ENCODE data around the gene DAAM2.

The DAAM2 gene

DNA sequence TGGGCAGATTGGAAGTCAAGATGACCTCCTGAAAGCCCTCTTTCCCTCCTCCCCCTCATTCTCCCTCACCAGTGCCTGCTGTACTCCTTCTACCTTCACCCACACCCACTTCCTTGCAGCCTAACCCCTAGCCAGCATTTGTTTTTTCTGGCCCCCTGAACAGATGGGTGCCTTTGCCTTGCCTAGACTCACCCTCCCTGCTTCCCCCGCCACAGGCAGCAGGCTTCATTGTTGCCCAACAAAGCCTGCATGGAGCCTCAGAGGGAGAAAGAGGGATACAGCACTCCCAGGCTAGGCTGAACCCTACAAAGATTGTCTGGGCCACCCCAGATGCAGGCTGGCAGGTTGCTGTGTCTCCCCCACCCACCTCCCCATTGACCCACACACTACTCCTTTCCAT lies 139.4 kb downstream of the DAAM2 start:
- no peaks in the 10 kb centered on the region for H3K9me3 Mint-ChIP-seq
- H3K27me3 Mint-ChIP-seq = peaks cover 29% of the 10 kb centered on the region
- no peak for DNase-seq
- H3K27ac Mint-ChIP-seq = no peak overlapping the region
- no peaks in the 10 kb centered on the region for H3K36me3 Mint-ChIP-seq (ENCODE audit: low read depth)
- H3K4me1 Mint-ChIP-seq (ENCODE audit: low read depth) = peaks cover 14% of the 10 kb centered on the region
- H3K4me3 Mint-ChIP-seq = no peak overlapping the region

DNA sequence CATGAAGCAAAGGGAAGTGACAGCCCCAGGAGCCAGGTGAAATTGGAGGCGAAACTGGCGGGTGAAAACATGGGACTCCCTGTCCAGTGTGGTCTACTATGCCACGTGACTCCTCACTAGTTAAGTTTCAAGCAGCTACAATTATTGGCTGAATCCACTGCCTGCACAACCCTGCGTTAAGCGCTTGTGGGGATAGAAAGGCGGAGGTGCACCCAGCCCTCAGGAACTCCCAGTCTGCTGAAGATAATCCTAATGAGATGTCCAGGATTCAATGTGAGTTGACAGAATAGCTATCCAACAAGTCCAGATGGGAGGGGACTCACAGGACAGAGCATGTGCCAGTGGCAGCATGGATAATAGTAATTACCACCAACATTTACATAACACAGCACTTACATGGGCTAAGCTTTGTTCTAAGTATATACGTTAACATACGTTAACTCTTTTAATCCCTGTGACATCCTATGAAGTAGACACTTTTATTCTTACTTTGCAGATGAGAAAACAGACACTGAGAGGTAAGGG lies 140.3 kb downstream of the DAAM2 start:
- no peaks in the 10 kb centered on the region for H3K9me3 Mint-ChIP-seq

GRCh38 chr6:39933669-39934130 lies 141.5 kb downstream of the DAAM2 start:
- H3K9me3 Mint-ChIP-seq = no peaks in the 10 kb centered on the region
- H3K4me1 Mint-ChIP-seq (ENCODE audit: low read depth) = peaks cover 14% of the 10 kb centered on the region
- peaks cover 42% of the 10 kb centered on the region for H3K27me3 Mint-ChIP-seq
- no peak for DNase-seq
- H3K4me3 Mint-ChIP-seq = peak overlapping the region; percentile 74
- H3K27ac Mint-ChIP-seq = peak overlapping the region; percentile 79
- H3K36me3 Mint-ChIP-seq (ENCODE audit: low read depth) = no peaks in the 10 kb centered on the region

More for the DNA sequence above, 140.3 kb downstream of the DAAM2 start:
- Mint-ChIP-seq H3K27ac (no peak overlapping the region), H3K27me3 (peaks cover 36% of the 10 kb centered on the region), H3K36me3 (ENCODE audit: low read depth) (no peaks in the 10 kb centered on the region), H3K4me3 (no peak overlapping the region), H3K4me1 (ENCODE audit: low read depth) (peaks cover 14% of the 10 kb centered on the region)
- DNase-seq = no peak

DNA sequence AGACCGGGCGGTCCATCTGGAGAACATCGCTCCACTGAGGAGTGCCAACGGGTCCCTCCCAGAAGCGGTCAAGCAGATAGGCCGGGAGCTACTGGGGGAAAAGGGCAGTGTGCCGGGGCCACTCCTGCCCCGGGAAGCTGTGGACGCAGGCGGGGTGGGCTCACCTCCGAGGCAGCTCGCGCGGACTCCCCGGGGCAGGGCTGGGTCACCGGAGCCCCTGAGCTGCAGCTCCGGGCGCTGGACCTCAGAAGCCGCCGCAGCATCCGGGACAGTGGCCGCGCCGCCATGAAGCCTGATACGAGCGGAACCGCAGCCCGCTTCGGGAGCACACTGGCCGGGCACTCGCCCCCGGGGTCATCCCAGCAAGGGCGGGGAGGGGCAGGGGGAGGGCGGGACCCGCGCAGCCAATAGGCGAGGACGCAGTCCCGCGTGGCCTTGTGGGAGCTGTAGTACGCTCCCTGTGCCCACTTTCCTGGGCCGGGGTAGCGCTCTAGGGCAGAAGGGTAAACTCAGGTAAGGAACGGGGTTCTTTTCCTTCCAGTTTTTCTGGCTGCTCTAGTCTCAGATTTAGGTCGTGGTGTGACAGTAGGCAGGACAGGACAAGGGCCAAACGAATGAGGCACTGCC lies 142.1 kb downstream of the DAAM2 start, which contains the start of gene MOCS1:
Gene MOCS1 (minus strand): TSS at position 332 of the 627 bp plus-strand sequence. CDS start 45 bp downstream, at position 287.
- Mint-ChIP-seq H3K27me3 (peaks cover 42% of the 10 kb centered on the region), H3K9me3 (no peaks in the 10 kb centered on the region), H3K4me3 (peak within 1 kb of the TSS; percentile 74), H3K36me3 (ENCODE audit: low read depth) (no peaks in the 10 kb centered on the region), H3K4me1 (ENCODE audit: low read depth) (peaks cover 14% of the 10 kb centered on the region), H3K27ac (peak within 1 kb of the TSS; percentile 79)
- peak; percentile 69 for DNase-seq

DNA sequence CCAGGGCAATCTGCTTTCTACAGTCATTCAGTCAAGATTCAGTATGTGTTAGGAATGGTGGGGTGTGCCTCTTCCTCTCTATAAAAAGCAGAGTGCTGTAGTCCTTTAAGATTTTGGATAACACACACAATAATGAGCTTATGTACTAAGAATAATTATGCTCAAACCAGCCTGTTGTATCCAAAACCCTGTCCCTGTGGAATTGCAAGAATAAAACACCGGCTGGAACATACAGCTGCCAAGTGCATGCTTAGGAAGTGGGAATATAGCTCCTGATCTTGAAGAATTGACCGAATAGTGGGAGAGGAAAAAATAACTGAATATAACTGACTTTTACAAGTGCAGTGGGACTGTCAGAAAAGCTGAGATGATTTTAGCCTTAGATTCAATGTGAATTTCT lies 143.1 kb downstream of the DAAM2 start:
- H3K27ac Mint-ChIP-seq = no peak overlapping the region
- H3K9me3 Mint-ChIP-seq = no peaks in the 10 kb centered on the region
- H3K4me1 Mint-ChIP-seq (ENCODE audit: low read depth) = peaks cover 14% of the 10 kb centered on the region
- no peaks in the 10 kb centered on the region for H3K36me3 Mint-ChIP-seq (ENCODE audit: low read depth)
- no peak for DNase-seq
- no peak overlapping the region for H3K4me3 Mint-ChIP-seq
- H3K27me3 Mint-ChIP-seq = peaks cover 42% of the 10 kb centered on the region

GRCh38 chr6:39936857-39937256 lies 144.7 kb downstream of the DAAM2 start:
- peaks cover 42% of the 10 kb centered on the region for H3K27me3 Mint-ChIP-seq

GRCh38 chr6:39937686-39938333 lies 145.6 kb downstream of the DAAM2 start:
- Mint-ChIP-seq H3K27me3 (peaks cover 34% of the 10 kb centered on the region), H3K27ac (no peak overlapping the region), H3K36me3 (ENCODE audit: low read depth) (no peaks in the 10 kb centered on the region), H3K9me3 (no peaks in the 10 kb centered on the region), H3K4me1 (ENCODE audit: low read depth) (peaks cover 13% of the 10 kb centered on the region), H3K4me3 (no peak overlapping the region)
- no peak for DNase-seq

More at GRCh38 chr6:39936857-39937256, 144.7 kb downstream of the DAAM2 start:
- H3K27ac Mint-ChIP-seq = no peak overlapping the region
- H3K9me3 Mint-ChIP-seq = no peaks in the 10 kb centered on the region
- H3K36me3 Mint-ChIP-seq (ENCODE audit: low read depth) = no peaks in the 10 kb centered on the region
- peaks cover 14% of the 10 kb centered on the region for H3K4me1 Mint-ChIP-seq (ENCODE audit: low read depth)
- no peak for DNase-seq
- no peak overlapping the region for H3K4me3 Mint-ChIP-seq

DNA sequence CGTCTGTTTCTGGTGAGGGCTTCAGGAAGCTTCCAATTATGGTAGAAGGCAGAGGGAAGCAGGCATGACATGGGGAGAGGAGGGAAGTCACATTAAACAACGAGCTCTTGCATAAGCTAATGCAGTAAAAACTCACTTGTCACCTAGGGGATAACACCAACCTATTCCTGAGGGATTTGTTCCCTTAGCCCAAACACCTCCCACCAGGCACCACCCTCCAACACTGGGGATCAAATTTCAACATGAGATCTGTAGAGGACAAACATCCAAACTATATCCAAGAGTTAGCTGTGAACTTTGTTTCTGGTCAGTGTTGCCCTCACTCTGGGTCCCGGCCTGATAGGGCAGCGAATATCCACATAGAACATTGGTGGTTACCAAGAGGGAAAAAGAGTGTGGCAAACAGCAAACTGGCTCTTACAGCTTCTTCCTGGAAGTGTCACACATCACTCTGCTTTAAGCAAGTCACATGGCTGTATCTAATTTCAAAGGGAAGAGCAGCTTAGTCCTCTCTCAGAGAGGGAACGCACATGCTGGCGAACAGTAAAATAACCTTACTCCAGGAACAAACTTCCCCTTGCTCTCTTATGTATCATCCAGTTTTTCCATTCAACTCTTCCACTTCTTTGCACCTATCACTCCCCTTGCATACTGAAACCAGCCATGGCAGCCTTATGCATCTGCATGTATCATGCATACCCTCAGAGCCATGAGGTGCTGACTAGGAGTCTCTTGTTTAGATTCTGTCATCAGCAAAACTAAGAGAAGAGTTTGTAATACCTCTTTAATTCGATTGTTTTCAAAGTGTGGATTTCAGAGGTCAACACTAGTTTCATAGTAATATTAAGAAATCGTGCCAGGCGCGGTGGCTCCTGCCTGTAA lies 146.8 kb downstream of the DAAM2 start:
- Mint-ChIP-seq H3K9me3 (no peaks in the 10 kb centered on the region), H3K4me1 (ENCODE audit: low read depth) (peaks cover 2% of the 10 kb centered on the region), H3K4me3 (no peak overlapping the region), H3K27me3 (peaks cover 22% of the 10 kb centered on the region), H3K36me3 (ENCODE audit: low read depth) (no peaks in the 10 kb centered on the region), H3K27ac (no peak overlapping the region)
- no peak for DNase-seq

DNA sequence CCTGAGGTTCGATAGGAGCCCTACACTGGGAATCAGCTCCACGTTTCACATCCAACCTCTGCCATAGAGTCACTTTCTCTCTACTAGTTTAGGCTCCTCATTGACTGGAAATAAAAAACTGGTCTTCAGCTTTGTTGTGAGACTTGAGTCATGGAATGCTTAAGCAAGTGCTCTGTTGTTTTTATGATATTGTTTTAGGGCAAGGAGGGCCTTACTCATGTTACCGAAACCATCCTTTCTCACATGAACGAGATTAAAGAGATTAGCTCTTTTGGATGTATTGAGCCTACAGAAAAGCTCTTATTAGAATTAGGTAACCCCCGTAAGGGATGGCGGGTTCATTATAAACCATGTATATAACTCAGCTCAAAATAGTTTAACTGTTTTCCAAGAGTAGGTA lies 149.0 kb downstream of the DAAM2 start:
- Mint-ChIP-seq H3K4me1 (ENCODE audit: low read depth) (no peaks in the 10 kb centered on the region), H3K27ac (no peak overlapping the region), H3K9me3 (no peaks in the 10 kb centered on the region), H3K4me3 (no peak overlapping the region), H3K36me3 (ENCODE audit: low read depth) (no peaks in the 10 kb centered on the region), H3K27me3 (peaks cover 17% of the 10 kb centered on the region)
- no peak for DNase-seq

GRCh38 chr6:39941820-39942219 lies 149.6 kb downstream of the DAAM2 start:
- no peaks in the 10 kb centered on the region for H3K4me1 Mint-ChIP-seq (ENCODE audit: low read depth)
- peaks cover 16% of the 10 kb centered on the region for H3K27me3 Mint-ChIP-seq
- H3K9me3 Mint-ChIP-seq = no peaks in the 10 kb centered on the region
- H3K4me3 Mint-ChIP-seq = no peak overlapping the region
- no peaks in the 10 kb centered on the region for H3K36me3 Mint-ChIP-seq (ENCODE audit: low read depth)
- H3K27ac Mint-ChIP-seq = no peak overlapping the region
- DNase-seq = no peak

DNA sequence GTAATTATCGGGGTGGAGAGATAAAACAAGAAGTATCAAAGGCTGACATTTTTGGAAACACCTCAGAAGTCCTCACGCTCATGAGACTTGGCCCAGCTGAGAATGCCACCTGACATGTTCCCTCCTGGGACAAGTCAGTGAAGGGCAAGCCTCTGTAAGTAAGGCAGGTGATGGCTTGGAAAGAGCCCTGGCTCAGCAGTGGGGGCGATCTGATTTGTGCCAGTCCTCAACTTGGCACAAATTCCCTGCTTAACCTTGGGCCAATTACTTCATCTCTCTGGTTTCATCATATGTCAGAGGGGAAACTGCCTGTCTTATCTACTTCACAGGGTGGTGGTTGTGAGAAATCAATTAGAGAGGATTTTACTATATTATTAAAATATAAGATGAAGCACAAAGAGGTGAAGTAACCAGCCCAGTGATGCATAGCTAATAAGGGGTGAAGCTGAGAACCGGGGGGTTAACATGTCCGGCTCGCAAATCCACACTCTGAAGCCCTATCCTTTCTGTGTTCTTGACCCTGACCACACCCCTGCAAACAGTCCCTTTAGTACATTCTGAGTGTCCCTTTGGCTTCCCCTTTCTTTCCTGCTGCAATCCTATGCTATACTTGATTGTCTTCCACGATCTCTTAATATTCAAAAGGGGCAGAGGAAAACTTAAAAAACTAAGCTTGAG lies 150.9 kb downstream of the DAAM2 start:
- Mint-ChIP-seq H3K4me1 (ENCODE audit: low read depth) (no peaks in the 10 kb centered on the region), H3K9me3 (no peaks in the 10 kb centered on the region), H3K27me3 (peaks cover 11% of the 10 kb centered on the region), H3K36me3 (ENCODE audit: low read depth) (no peaks in the 10 kb centered on the region), H3K4me3 (no peak overlapping the region), H3K27ac (no peak overlapping the region)
- no peak for DNase-seq

GRCh38 chr6:39945626-39946025 lies 153.4 kb downstream of the DAAM2 start:
- Mint-ChIP-seq H3K4me1 (ENCODE audit: low read depth) (no peaks in the 10 kb centered on the region), H3K9me3 (no peaks in the 10 kb centered on the region), H3K27ac (no peak overlapping the region), H3K27me3 (peaks cover 12% of the 10 kb centered on the region), H3K4me3 (no peak overlapping the region), H3K36me3 (ENCODE audit: low read depth) (no peaks in the 10 kb centered on the region)
- no peak for DNase-seq

DNA sequence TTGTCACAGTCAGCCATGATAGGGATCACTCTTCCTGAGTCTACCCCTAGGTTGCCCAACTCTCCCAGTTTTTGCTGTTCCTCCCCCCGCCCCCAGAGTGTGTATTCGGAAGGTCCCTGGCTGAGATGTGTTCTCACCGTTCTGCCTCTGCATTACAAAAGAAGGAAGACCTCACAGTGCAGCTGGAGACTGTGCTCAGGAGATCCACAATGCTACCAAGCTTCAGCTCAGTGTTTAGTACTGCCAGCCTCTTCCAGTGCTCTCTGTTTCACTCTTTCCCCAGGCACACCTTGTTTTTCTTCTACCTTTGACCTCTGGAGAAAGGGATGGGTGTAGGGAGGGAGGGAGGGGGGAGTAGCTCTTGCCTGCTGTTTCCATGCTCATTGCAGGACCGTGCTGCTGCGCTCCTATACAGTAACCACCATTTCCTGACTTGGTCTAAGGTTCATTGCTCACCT lies 155.5 kb downstream of the DAAM2 start:
- Mint-ChIP-seq H3K27ac (no peak overlapping the region), H3K27me3 (peaks cover 12% of the 10 kb centered on the region), H3K4me3 (no peak overlapping the region), H3K36me3 (ENCODE audit: low read depth) (no peaks in the 10 kb centered on the region), H3K4me1 (ENCODE audit: low read depth) (no peaks in the 10 kb centered on the region), H3K9me3 (no peaks in the 10 kb centered on the region)
- no peak for DNase-seq

GRCh38 chr6:39948199-39948791 lies 156.1 kb downstream of the DAAM2 start:
- H3K4me3 Mint-ChIP-seq = no peak overlapping the region
- no peak for DNase-seq
- peaks cover 12% of the 10 kb centered on the region for H3K27me3 Mint-ChIP-seq
- H3K4me1 Mint-ChIP-seq (ENCODE audit: low read depth) = no peaks in the 10 kb centered on the region
- H3K9me3 Mint-ChIP-seq = no peaks in the 10 kb centered on the region
- no peaks in the 10 kb centered on the region for H3K36me3 Mint-ChIP-seq (ENCODE audit: low read depth)
- no peak overlapping the region for H3K27ac Mint-ChIP-seq
